ENCODE data around the gene RAD21L1. TPM values are rescaled to one million over a fixed set of nuclear protein-coding genes. Genes with fewer than 3 reads are reported as not detected.

Gene RAD21L1
- polyA plus RNA-seq, 1 donor from 2014 or later = not detected

DNA sequence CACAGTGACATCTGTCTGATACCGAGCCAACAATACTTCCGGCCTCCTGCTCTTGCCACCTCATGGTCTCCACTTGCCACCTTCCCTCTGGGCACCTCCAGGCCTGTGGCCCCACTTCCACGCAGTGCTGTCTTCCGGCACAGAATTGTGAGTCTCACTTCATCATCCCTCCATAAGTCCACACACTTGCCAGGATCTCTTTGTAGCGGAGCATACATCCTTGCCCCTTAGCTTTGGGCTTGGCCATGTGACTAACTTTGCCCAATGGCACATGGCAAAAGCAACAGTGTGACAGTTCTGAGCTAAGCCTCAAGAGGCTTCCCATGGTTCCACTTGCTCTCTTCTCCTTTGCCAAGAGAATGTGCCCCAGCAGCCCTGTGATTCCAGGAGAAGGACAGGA, 27.1 kb upstream of the RAD21L1 start:
- Histone ChIP-seq H3K27ac (ENCODE audit: low read length) (no peak overlapping the region), H3K79me2 (replicated peaks; ENCODE audit: insufficient read depth, low read length) (no peaks in the 10 kb centered on the region), H4K20me1 (ENCODE audit: insufficient read depth) (no peaks in the 10 kb centered on the region), H3K9me2 (ENCODE audit: insufficient read depth, low read length) (no peaks in the 10 kb centered on the region), H3K9ac (ENCODE audit: low read length) (no peak overlapping the region), H3F3A (ENCODE audit: insufficient read depth, low read length, poor library complexity, severe bottlenecking) (no peaks in the 10 kb centered on the region), H3K4me2 (ENCODE audit: low read length) (no peak overlapping the region), H3K36me3 (ENCODE audit: insufficient read depth, low read length) (no peaks in the 10 kb centered on the region), H3K27me3 (ENCODE audit: insufficient read depth, low read depth, low read length) (no peaks in the 10 kb centered on the region), H3K4me3 (ENCODE audit: low read length) (no peak overlapping the region), H2AFZ (ENCODE audit: low read depth, low read length) (no peak overlapping the region), H3K9me3 (ENCODE audit: low read length) (no peaks in the 10 kb centered on the region)
- TF ChIP-seq EZH2 (IDR thresholded peaks at IDR 0.05; ENCODE audit: borderline replicate concordance, insufficient read depth, low read length, poor library complexity, severe bottlenecking) (no peak), RAD21 (conservative IDR thresholded peaks at IDR 0.05) (no peak), MXI1 (conservative IDR thresholded peaks at IDR 0.05; ENCODE audit: poor library complexity, severe bottlenecking) (no peak), TAF1 (IDR thresholded peaks at IDR 0.05; ENCODE audit: low read depth) (no peak), SMC3 (conservative IDR thresholded peaks at IDR 0.05; ENCODE audit: poor library complexity) (no peak), POLR2AphosphoS5 (IDR thresholded peaks at IDR 0.05) (no peak), EP300 (conservative IDR thresholded peaks at IDR 0.05; ENCODE audit: poor library complexity, severe bottlenecking) (no peak)
- TF ChIP-seq, protein P1, sequence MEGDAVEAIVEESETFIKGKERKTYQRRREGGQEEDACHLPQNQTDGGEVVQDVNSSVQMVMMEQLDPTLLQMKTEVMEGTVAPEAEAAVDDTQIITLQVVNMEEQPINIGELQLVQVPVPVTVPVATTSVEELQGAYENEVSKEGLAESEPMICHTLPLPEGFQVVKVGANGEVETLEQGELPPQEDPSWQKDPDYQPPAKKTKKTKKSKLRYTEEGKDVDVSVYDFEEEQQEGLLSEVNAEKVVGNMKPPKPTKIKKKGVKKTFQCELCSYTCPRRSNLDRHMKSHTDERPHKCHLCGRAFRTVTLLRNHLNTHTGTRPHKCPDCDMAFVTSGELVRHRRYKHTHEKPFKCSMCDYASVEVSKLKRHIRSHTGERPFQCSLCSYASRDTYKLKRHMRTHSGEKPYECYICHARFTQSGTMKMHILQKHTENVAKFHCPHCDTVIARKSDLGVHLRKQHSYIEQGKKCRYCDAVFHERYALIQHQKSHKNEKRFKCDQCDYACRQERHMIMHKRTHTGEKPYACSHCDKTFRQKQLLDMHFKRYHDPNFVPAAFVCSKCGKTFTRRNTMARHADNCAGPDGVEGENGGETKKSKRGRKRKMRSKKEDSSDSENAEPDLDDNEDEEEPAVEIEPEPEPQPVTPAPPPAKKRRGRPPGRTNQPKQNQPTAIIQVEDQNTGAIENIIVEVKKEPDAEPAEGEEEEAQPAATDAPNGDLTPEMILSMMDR (IDR thresholded peaks at IDR 0.05; ENCODE audit: poor library complexity, severe bottlenecking) = no peak
- TF ChIP-seq, protein P2, sequence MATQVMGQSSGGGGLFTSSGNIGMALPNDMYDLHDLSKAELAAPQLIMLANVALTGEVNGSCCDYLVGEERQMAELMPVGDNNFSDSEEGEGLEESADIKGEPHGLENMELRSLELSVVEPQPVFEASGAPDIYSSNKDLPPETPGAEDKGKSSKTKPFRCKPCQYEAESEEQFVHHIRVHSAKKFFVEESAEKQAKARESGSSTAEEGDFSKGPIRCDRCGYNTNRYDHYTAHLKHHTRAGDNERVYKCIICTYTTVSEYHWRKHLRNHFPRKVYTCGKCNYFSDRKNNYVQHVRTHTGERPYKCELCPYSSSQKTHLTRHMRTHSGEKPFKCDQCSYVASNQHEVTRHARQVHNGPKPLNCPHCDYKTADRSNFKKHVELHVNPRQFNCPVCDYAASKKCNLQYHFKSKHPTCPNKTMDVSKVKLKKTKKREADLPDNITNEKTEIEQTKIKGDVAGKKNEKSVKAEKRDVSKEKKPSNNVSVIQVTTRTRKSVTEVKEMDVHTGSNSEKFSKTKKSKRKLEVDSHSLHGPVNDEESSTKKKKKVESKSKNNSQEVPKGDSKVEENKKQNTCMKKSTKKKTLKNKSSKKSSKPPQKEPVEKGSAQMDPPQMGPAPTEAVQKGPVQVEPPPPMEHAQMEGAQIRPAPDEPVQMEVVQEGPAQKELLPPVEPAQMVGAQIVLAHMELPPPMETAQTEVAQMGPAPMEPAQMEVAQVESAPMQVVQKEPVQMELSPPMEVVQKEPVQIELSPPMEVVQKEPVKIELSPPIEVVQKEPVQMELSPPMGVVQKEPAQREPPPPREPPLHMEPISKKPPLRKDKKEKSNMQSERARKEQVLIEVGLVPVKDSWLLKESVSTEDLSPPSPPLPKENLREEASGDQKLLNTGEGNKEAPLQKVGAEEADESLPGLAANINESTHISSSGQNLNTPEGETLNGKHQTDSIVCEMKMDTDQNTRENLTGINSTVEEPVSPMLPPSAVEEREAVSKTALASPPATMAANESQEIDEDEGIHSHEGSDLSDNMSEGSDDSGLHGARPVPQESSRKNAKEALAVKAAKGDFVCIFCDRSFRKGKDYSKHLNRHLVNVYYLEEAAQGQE (IDR thresholded peaks at IDR 0.05; ENCODE audit: borderline replicate concordance) = no peak

DNA sequence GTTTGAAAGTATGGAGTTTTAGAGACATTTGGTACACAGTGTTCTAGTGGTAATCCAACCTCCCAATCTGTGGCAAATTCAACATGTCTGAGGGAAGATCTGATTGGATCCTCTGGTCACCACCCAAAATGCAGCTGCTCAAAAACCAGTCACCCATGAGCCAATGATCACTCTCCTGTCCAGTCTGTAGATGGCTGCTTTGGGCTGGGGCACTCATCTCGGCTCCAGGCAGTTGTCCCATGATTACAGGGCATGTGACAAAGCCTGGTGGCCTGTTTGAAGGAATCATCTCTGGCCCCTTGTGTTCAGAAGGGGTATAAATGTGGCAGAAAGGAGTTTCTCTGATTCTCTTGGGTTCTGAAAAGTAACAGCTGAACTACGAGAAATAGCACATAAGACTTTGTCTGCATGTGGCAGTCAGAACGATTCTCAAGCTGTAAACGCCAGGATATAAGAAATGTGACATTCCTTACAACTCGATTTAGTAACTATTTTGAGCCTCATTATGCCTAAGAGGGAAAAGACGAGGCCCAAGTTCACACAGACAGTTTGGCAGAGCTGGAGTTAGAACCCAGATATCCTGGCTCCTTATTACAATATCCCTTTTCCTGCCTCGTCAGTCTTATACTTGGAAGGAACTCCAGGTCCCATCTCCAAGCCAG, 26.5 kb upstream of the RAD21L1 start:
- Histone ChIP-seq H3K36me3 (ENCODE audit: insufficient read depth, low read length) (no peaks in the 10 kb centered on the region), H3K9me3 (ENCODE audit: low read length) (no peaks in the 10 kb centered on the region), H3K27ac (ENCODE audit: low read length) (no peak overlapping the region), H4K20me1 (ENCODE audit: insufficient read depth) (no peaks in the 10 kb centered on the region), H3K27me3 (ENCODE audit: insufficient read depth, low read depth, low read length) (no peaks in the 10 kb centered on the region), H3K79me2 (replicated peaks; ENCODE audit: insufficient read depth, low read length) (no peaks in the 10 kb centered on the region), H2AFZ (ENCODE audit: low read depth, low read length) (no peak overlapping the region), H3K9ac (ENCODE audit: low read length) (no peak overlapping the region), H3F3A (ENCODE audit: insufficient read depth, low read length, poor library complexity, severe bottlenecking) (no peaks in the 10 kb centered on the region), H3K9me2 (ENCODE audit: insufficient read depth, low read length) (no peaks in the 10 kb centered on the region), H3K4me3 (ENCODE audit: low read length) (no peak overlapping the region), H3K4me2 (ENCODE audit: low read length) (no peak overlapping the region)
- TF ChIP-seq, protein P1 (IDR thresholded peaks at IDR 0.05; ENCODE audit: poor library complexity, severe bottlenecking) = no peak
- TF ChIP-seq RAD21 (conservative IDR thresholded peaks at IDR 0.05) (no peak), TAF1 (IDR thresholded peaks at IDR 0.05; ENCODE audit: low read depth) (no peak), MXI1 (conservative IDR thresholded peaks at IDR 0.05; ENCODE audit: poor library complexity, severe bottlenecking) (no peak), POLR2AphosphoS5 (IDR thresholded peaks at IDR 0.05) (no peak), EZH2 (IDR thresholded peaks at IDR 0.05; ENCODE audit: borderline replicate concordance, insufficient read depth, low read length, poor library complexity, severe bottlenecking) (no peak), EP300 (conservative IDR thresholded peaks at IDR 0.05; ENCODE audit: poor library complexity, severe bottlenecking) (no peak), SMC3 (conservative IDR thresholded peaks at IDR 0.05; ENCODE audit: poor library complexity) (no peak)
- TF ChIP-seq, protein P2 (IDR thresholded peaks at IDR 0.05; ENCODE audit: borderline replicate concordance) = no peak

Data from neural cell (in vitro differentiated cells).